Measurements from ENCODE around the gene RETREG2.

DNA sequence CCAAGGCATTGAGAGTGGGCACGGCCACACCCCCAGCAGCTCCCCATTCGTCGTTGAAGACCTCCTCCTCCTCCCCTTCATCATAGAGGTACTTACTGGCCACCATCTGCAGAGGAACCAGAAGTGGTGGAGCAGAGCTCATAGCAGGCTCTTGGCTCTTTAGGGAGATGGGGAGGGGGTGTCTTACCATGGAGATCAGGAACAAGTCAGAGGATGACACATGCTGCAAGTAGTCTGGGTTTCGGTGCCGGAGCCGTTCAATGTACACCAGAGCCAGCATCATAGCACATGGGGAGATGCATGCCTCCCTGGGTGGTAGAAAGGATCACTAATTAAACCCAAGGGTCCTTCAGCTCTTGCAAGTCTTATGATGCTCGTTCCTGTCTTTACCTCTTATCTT is 3.3 kb upstream of the RETREG2 start:
- TF ChIP-seq, protein P1, sequence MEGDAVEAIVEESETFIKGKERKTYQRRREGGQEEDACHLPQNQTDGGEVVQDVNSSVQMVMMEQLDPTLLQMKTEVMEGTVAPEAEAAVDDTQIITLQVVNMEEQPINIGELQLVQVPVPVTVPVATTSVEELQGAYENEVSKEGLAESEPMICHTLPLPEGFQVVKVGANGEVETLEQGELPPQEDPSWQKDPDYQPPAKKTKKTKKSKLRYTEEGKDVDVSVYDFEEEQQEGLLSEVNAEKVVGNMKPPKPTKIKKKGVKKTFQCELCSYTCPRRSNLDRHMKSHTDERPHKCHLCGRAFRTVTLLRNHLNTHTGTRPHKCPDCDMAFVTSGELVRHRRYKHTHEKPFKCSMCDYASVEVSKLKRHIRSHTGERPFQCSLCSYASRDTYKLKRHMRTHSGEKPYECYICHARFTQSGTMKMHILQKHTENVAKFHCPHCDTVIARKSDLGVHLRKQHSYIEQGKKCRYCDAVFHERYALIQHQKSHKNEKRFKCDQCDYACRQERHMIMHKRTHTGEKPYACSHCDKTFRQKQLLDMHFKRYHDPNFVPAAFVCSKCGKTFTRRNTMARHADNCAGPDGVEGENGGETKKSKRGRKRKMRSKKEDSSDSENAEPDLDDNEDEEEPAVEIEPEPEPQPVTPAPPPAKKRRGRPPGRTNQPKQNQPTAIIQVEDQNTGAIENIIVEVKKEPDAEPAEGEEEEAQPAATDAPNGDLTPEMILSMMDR (conservative IDR thresholded peaks at IDR 0.05; ENCODE audit: low read depth in 2 of 2): no peak
- TF ChIP-seq POLR2AphosphoS5 (IDR thresholded peaks at IDR 0.05; ENCODE audit: low read depth) (no peak), EZH2 (IDR thresholded peaks at IDR 0.05; ENCODE audit: low read depth, unreplicated experiment) (no peak), ZNF331 (CRISPR knock-in tag; IDR thresholded peaks at IDR 0.05; ENCODE audit: low read depth) (no peak), CREB1 (CRISPR knock-in tag; IDR thresholded peaks at IDR 0.05; ENCODE audit: low read depth) (no peak), EZH2phosphoT487 (IDR thresholded peaks at IDR 0.05; ENCODE audit: unreplicated experiment) (no peak), NANOG (IDR thresholded peaks at IDR 0.05; ENCODE audit: borderline replicate concordance) (no peak), JUNB (IDR thresholded peaks at IDR 0.05; ENCODE audit: unreplicated experiment) (no peak)
- TF ChIP-seq, protein P2, sequence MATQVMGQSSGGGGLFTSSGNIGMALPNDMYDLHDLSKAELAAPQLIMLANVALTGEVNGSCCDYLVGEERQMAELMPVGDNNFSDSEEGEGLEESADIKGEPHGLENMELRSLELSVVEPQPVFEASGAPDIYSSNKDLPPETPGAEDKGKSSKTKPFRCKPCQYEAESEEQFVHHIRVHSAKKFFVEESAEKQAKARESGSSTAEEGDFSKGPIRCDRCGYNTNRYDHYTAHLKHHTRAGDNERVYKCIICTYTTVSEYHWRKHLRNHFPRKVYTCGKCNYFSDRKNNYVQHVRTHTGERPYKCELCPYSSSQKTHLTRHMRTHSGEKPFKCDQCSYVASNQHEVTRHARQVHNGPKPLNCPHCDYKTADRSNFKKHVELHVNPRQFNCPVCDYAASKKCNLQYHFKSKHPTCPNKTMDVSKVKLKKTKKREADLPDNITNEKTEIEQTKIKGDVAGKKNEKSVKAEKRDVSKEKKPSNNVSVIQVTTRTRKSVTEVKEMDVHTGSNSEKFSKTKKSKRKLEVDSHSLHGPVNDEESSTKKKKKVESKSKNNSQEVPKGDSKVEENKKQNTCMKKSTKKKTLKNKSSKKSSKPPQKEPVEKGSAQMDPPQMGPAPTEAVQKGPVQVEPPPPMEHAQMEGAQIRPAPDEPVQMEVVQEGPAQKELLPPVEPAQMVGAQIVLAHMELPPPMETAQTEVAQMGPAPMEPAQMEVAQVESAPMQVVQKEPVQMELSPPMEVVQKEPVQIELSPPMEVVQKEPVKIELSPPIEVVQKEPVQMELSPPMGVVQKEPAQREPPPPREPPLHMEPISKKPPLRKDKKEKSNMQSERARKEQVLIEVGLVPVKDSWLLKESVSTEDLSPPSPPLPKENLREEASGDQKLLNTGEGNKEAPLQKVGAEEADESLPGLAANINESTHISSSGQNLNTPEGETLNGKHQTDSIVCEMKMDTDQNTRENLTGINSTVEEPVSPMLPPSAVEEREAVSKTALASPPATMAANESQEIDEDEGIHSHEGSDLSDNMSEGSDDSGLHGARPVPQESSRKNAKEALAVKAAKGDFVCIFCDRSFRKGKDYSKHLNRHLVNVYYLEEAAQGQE (IDR thresholded peaks at IDR 0.05; ENCODE audit: unreplicated experiment): no peak

Data from GM23338 (cell line).